ENCODE data around the gene RAB12.

The RAB12 gene

GRCh38 chr18:8656232-8656631, 47.0 kb downstream of the RAB12 start:
- no peak for ATAC-seq (ENCODE audit: insufficient read depth, low read depth)
- DNase-seq, result no peak
- Histone ChIP-seq H2AFZ (ENCODE audit: low read depth, low read length) (no peak overlapping the region), H3K9ac (ENCODE audit: low read depth, low read length) (no peak overlapping the region), H3K9me3 (ENCODE audit: insufficient read depth, low read length, severe bottlenecking) (no peaks in the 10 kb centered on the region), H3K27ac (ENCODE audit: low read length) (no peak overlapping the region), H3K4me3 (ENCODE audit: low read depth in 1 of 2, low read length in 2 of 2) (no peak overlapping the region), H3K79me2 (ENCODE audit: insufficient read depth, low read length) (no peaks in the 10 kb centered on the region), H4K20me1 (ENCODE audit: insufficient read depth, low read length) (no peaks in the 10 kb centered on the region), H3K27me3 (ENCODE audit: insufficient read depth, low read length, poor library complexity) (no peaks in the 10 kb centered on the region), H3K4me2 (ENCODE audit: insufficient read depth, low read length) (no peak overlapping the region), H3K36me3 (ENCODE audit: insufficient read depth, low read length) (no peaks in the 10 kb centered on the region), H3K4me1 (ENCODE audit: insufficient read depth, low read length) (no peaks in the 10 kb centered on the region)
- no peak for TF ChIP-seq CTCF (IDR thresholded peaks at IDR 0.05; ENCODE audit: borderline replicate concordance, extremely low read depth, low read length, poor library complexity, severe bottlenecking)
- TF ChIP-seq EZH2 (IDR thresholded peaks at IDR 0.05; ENCODE audit: borderline replicate concordance, low read depth, low read length, severe bottlenecking), result no peak

DNA sequence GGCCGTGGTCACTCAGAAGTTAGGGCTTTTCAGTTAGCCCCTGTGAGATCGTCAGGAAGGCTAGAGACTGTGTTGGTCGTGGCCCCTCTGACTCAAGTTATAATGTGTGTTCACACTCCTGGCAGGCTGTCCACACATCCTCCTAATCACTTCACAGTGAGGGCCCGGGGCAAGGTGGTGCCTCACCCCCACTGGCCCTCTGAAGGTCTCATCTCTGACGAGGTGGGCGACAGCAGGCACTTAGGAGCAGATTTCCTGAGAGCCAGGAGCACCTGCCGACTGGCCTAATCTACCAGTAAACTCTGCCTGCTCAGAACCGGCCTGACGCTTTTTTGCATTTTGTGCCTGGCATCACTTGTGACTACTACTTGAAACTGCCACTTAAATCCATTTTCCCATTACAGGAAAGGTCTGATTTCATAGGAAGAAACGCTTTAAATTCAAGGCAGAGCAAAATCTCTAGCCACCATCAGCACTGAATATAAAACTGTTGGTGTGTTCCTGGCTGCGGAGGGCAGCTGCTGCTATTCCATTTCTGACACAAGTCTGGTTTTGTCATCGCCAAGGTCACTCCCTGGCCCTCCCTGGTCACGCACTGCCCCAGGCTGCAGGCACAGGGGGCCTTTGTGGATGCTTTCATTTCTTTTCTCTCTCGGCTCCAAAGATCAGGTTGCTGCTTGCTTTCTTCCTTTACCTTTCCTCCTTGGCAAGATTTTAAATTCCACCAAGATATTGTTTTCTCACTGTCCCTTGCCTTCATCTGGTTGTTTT, 48.0 kb downstream of the RAB12 start:
- H3K4me1 ChIP-seq (ENCODE audit: insufficient read depth, low read length), result no peaks in the 10 kb centered on the region
- no peaks in the 10 kb centered on the region for H3K79me2 ChIP-seq (ENCODE audit: insufficient read depth, low read length)
- no peak for TF ChIP-seq CTCF (IDR thresholded peaks at IDR 0.05; ENCODE audit: borderline replicate concordance, extremely low read depth, low read length, poor library complexity, severe bottlenecking)
- no peak for TF ChIP-seq EZH2 (IDR thresholded peaks at IDR 0.05; ENCODE audit: borderline replicate concordance, low read depth, low read length, severe bottlenecking)
- no peaks in the 10 kb centered on the region for H4K20me1 ChIP-seq (ENCODE audit: insufficient read depth, low read length)
- no peak overlapping the region for H3K27ac ChIP-seq (ENCODE audit: low read length)
- no peaks in the 10 kb centered on the region for H3K27me3 ChIP-seq (ENCODE audit: insufficient read depth, low read length, poor library complexity)
- H3K36me3 ChIP-seq (ENCODE audit: insufficient read depth, low read length), result no peaks in the 10 kb centered on the region
- DNase-seq (no peak), ATAC-seq (ENCODE audit: insufficient read depth, low read depth) (no peak)
- no peak overlapping the region for H3K4me3 ChIP-seq (ENCODE audit: low read depth in 1 of 2, low read length in 2 of 2)
- H2AFZ ChIP-seq (ENCODE audit: low read depth, low read length), result no peak overlapping the region
- no peak overlapping the region for H3K9ac ChIP-seq (ENCODE audit: low read depth, low read length)
- no peaks in the 10 kb centered on the region for H3K9me3 ChIP-seq (ENCODE audit: insufficient read depth, low read length, severe bottlenecking)
- no peak overlapping the region for H3K4me2 ChIP-seq (ENCODE audit: insufficient read depth, low read length)

DNA sequence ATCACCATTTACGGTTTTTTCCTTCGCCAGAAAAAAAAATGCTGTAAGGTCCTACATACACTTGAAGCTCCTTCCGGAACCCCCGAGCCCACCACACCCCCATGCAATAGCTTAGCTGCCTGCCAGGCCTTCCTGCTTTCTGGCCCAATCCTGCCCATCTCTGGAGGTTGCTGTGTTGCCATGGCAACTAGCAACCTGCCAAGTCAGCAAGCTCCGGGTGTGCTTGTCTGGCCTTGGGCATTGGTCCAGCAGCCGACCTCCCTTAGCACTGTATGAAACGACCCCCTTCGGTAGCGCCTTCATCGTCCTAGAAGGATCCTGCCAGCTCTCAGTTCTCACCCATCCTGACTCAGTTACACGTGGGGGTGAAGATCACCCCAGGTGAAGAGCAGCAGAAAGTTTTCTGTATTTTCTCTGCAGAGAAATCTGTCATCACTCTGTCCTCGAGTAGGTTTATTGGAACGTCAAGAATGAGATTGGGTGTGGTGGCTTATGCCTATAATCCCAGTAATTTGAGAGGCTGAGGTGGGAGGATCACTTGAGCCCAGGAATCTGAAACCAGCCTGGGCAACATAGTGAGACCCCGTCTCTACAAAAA, 48.7 kb downstream of the RAB12 start:
- H3K4me2 ChIP-seq (ENCODE audit: insufficient read depth, low read length), result no peak overlapping the region
- H3K79me2 ChIP-seq (ENCODE audit: insufficient read depth, low read length), result no peaks in the 10 kb centered on the region
- DNase-seq (no peak), ATAC-seq (ENCODE audit: insufficient read depth, low read depth) (no peak)
- TF ChIP-seq EZH2 (IDR thresholded peaks at IDR 0.05; ENCODE audit: borderline replicate concordance, low read depth, low read length, severe bottlenecking) (no peak), CTCF (IDR thresholded peaks at IDR 0.05; ENCODE audit: borderline replicate concordance, extremely low read depth, low read length, poor library complexity, severe bottlenecking) (no peak)
- H2AFZ ChIP-seq (ENCODE audit: low read depth, low read length), result no peak overlapping the region
- no peak overlapping the region for H3K27ac ChIP-seq (ENCODE audit: low read length)
- H3K27me3 ChIP-seq (ENCODE audit: insufficient read depth, low read length, poor library complexity), result no peaks in the 10 kb centered on the region
- H3K9me3 ChIP-seq (ENCODE audit: insufficient read depth, low read length, severe bottlenecking), result no peaks in the 10 kb centered on the region
- H3K4me3 ChIP-seq (ENCODE audit: low read depth in 1 of 2, low read length in 2 of 2), result no peak overlapping the region
- H4K20me1 ChIP-seq (ENCODE audit: insufficient read depth, low read length), result no peaks in the 10 kb centered on the region
- no peaks in the 10 kb centered on the region for H3K4me1 ChIP-seq (ENCODE audit: insufficient read depth, low read length)
- H3K36me3 ChIP-seq (ENCODE audit: insufficient read depth, low read length), result no peaks in the 10 kb centered on the region
- no peak overlapping the region for H3K9ac ChIP-seq (ENCODE audit: low read depth, low read length)
